ENCODE measurements around the gene FBP2.
"Not testable (repeated sequence)": the region's sequence is repeated elsewhere in the genome, so short reads cannot be mapped to it uniquely, and the experiment has no call there.

Gene FBP2

DNA sequence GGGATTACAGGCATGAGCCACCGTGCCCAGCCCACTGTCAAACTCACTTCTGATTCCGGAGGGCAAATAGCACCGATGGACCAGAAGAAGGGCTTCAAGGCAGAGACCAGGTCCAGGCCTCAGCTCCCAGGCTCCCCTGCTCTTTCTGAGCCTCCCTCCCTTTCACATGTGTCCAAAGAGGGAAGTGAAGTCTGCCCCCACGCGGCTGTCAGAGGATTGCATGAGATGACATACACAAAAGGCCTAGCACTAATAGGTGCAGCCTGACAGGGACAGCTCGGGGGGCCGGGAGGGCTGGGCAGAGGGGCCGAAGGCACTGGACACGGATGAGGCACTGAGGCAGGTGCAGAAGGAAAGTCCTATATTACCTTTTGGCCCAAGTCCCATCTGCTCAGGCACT, 29.6 kb upstream of the FBP2 start:
- DNase-seq = peak; percentile 41 to 53
- TF ChIP-seq POLR2A (IDR thresholded peaks at IDR 0.05; ENCODE audit: low read length) = no peak
- TF ChIP-seq GATA1 (IDR thresholded peaks at IDR 0.05; ENCODE audit: low read depth, low read length) = no peak

DNA sequence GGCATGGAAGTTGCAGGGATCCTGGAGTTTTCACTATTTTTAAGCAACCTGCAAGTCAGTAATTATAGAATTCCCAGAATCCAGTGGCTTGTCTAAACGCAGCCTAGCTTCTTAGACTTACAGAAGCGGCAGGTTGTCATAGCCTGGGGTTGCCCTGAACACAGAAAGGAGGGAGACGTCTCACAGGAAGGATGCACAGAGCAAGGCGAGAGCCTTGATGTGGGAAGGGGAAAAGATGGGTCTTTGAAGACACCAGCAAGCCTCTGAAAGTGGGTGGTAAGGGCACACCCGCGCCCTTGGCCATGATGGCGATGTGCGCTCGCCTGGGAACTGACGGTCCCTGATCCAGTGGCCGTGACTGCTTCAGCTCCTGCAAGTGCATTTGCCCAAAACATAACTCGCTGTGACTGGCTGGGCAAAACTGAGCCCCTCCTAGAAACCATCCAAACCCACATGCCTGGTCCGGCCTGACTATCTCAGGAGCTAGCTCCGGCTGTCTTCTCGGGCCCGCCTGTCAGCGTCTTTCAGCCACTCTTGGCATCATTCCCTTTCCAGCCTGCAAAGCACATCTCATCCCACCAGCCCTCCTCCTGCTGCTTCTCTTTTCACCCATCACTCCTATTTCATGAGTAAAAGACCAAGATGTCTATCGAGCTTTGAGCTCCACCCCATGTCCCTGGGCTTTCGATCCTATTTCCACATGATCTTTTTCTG, 28.6 kb upstream of the FBP2 start:
- DNase-seq = no peak
- TF ChIP-seq POLR2A (IDR thresholded peaks at IDR 0.05; ENCODE audit: low read length) (no peak), GATA1 (IDR thresholded peaks at IDR 0.05; ENCODE audit: low read depth, low read length) (no peak)

DNA sequence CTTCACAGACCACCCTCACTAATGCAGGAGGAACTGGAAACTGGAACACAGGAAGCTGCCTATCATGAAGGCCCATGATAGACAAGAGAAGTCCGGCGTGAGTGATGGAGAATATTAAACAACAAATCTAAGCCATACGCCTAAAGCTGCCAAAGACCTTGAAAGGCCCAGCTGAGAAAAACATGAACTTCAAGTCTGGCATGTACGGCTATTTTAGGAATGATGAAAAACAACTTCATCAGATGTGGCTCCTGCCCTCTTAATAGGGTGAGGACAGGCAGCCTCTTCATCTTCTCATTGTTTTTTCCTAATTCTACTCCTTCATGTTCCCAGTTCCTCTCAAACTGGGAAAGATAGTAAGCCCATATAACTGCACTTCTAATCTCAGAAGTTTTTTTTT, 25.4 kb upstream of the FBP2 start:
- no peak for TF ChIP-seq POLR2A (IDR thresholded peaks at IDR 0.05; ENCODE audit: low read length)
- no peak for TF ChIP-seq GATA1 (IDR thresholded peaks at IDR 0.05; ENCODE audit: low read depth, low read length)
- no peak for DNase-seq

DNA sequence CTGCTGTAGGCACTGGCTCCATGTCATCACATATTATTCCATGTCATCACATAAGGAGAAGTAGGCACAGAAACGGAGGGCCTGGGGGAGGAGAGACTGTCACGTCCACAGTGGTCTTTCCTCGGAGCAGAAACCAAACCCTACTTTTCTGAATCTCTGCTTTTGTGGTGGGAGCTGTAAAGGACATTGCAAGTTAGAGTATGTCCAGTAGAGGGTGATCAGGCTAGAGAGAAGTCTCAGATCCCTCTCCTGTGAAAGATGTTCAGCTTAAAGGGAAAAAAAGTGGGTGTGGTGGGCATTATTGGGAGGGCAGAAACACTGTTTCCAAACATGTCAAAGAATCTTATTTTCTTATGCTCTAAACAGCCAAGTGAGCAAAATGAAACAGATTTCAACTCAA, 19.4 kb upstream of the FBP2 start:
- no peak for DNase-seq
- TF ChIP-seq POLR2A (IDR thresholded peaks at IDR 0.05; ENCODE audit: low read length) (no peak), GATA1 (IDR thresholded peaks at IDR 0.05; ENCODE audit: low read depth, low read length) (no peak)

DNA sequence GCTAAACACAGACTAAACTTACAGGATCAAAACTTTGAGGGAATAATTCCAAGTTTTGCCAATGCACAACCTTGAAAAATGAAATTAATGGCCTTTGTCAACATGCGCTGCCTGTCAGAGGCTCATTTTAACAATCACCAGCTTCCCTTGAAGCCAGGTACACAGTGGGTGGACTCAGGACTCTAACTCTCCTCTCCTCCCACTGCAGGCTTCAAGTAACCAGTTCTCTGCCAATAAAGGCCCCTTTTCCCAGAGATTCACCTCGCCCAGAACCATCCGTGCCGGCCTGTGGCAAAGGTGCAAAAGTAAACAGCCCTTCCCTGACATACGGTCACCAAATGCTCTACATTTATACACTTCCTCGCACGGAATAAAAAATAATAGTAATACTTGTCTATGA, 18.4 kb upstream of the FBP2 start:
- no peak for DNase-seq
- no peak for TF ChIP-seq POLR2A (IDR thresholded peaks at IDR 0.05; ENCODE audit: low read length)

DNA sequence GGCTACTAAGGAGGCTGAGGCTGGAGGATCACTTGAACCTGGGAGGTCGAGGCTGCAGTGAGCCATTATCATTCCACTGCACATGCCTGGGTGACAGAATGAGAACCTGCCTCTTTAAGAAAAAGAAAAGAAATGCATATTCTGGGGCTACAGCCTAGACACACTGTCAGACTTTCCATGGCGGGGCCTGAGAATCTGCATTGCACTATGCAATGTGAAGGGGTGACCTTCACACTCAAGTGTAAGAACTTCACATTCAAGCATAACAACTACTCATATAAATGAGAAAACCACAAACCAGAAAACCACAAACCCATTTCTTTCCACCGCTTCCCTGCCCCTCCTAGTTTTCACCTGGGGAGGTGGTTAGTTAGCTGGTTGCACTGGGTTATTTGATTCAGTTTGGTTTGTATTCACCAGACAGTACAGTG, 18.0 kb upstream of the FBP2 start:
- no peak for TF ChIP-seq POLR2A (IDR thresholded peaks at IDR 0.05; ENCODE audit: low read length)
- TF ChIP-seq GATA1 (IDR thresholded peaks at IDR 0.05; ENCODE audit: low read depth, low read length) = no peak
- DNase-seq = no peak

DNA sequence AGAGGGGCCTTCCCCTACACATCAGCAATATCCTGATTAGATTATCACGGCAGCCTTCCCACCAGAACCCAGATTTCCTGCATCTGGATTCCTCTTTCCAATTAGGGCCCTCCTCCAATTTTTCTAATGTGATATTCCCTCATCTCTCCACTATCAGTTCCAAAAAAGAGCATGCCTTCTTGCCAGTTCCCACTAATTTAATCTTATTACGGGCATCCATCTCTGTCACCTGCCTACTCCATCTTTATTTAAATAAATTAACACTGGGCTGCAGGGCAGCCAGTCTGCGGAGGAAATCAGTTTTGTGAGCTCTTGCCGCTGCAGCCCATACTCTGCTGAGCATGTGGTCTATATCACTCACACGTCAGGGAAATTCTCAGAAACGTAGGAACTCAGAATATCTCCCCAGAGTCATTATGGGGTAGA, 16.6 kb upstream of the FBP2 start:
- DNase-seq = no peak

DNA sequence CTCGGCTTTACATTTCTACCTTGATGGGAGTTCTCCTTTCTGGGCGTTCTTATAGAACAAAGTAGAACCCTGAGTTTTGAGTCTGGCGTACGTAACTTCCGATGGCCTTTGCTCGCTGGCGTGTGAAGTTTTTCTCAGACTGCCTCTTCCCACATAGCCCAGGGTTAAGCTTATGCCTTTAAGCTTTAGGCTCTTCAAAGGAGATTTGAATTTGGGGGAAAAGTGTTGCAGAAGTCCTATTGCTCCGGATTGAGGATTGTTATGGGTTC, 13.7 kb upstream of the FBP2 start:
- TF ChIP-seq GATA1 (IDR thresholded peaks at IDR 0.05; ENCODE audit: low read depth, low read length) (no peak), POLR2A (IDR thresholded peaks at IDR 0.05; ENCODE audit: low read length) (no peak)
- DNase-seq = no peak

More for the DNA sequence above, 16.6 kb upstream of the FBP2 start:
- TF ChIP-seq GATA1 (IDR thresholded peaks at IDR 0.05; ENCODE audit: low read depth, low read length) (no peak), POLR2A (IDR thresholded peaks at IDR 0.05; ENCODE audit: low read length) (no peak)

DNA sequence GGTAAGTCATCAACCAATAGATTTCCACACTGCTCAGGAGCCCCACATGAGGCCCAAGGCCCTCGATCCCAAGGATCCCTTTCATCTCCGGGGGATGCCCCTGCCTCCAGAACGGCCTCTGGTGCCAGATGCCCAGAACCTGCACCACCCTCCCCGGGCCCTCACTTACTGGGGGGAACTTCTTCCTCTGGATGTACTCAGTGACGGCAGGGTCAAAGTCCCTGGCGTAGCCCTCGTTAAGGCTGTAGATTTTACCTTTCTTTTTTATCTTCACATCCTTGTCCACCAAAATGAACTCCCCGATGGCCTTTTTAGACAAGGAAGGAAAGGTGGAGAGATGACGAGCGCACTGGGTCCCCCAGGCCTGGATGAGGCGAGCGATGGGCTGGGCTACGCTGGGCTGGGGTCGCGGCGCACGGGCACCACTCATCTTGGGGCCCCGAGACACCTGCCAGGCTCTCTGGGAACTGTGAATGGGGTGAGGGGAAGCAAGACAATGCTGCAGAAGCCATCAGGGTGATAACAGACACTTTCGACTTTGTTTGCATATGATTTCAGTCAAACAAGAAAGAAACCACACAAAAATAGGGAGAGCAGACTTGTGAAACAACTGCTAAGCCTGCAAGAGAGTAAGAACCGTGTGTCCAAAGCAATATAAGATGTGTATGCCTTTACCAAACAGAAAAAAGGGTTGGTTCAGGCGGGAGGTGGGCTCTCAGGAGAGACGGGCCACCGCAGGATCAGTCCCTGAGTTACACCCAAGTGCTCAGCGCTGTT, 13.2 kb upstream of the FBP2 start:
- no peak for TF ChIP-seq GATA1 (IDR thresholded peaks at IDR 0.05; ENCODE audit: low read depth, low read length)
- TF ChIP-seq POLR2A (IDR thresholded peaks at IDR 0.05; ENCODE audit: low read length) = no peak
- DNase-seq = no peak

DNA sequence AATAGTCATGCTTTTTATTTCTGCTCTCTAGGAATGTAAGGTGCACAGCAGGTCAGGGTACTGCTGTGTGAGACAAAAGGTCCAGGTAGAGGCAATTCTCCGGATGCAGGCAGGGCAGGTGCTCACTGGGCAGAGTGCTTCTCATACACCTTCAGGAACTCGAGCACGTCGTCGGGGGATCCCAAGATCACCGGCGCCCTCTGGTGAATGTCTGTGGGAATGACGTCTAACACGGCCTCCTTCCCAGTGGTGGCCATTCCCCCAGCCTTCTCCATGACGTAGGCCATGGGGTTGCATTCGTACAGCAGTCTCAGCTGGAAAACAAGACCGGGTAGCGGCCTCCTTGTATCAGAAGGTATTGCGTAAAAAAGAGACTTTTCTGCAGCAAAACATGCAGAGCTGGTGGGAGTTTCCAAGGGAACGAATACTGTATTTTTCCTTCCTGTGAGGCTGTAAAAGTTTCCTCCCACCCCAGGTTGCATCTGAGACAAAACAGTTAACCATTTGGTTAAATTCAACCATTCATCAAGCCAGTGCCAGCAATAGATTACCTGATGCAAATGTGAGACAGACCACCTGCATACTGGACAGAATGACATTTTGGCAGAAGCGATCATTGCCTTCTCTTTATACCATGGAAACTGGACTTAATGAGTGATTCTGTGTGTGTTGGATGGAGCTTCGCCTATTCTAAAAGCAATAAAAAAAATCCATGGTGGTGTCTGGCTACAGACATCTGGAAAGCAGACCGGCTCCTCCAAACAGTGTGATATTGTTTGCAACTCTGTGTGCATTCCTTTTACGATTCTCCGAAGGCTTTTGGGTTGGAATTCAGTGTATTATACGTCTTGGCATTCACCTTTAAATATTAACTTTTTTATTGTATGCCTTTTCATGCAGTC, 9.9 kb upstream of the FBP2 start:
- no peak for TF ChIP-seq GATA1 (IDR thresholded peaks at IDR 0.05; ENCODE audit: low read depth, low read length)
- no peak for TF ChIP-seq POLR2A (IDR thresholded peaks at IDR 0.05; ENCODE audit: low read length)
- DNase-seq = peak; percentile 53 to 71

DNA sequence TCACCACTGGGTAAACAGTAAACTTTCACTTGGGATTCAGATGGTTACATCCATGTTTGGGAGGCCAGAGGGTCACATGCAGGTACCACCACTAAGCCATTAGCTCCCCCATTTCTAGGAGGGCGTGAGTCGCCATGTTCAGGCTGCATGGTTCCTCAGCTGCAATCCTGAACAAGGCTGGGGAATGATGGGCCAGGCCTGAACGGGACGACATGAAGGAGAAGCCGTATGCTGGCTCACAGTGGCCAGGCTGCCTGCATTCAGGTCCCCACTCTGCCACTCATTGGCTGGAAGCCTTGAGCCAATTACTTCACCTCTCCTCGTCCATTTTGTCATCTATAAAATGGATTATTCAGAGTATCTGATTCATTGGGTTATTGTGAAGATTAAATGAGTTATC, 9.0 kb upstream of the FBP2 start:
- no peak for DNase-seq
- TF ChIP-seq POLR2A (IDR thresholded peaks at IDR 0.05; ENCODE audit: low read length) = no peak
- TF ChIP-seq GATA1 (IDR thresholded peaks at IDR 0.05; ENCODE audit: low read depth, low read length) = no peak

DNA sequence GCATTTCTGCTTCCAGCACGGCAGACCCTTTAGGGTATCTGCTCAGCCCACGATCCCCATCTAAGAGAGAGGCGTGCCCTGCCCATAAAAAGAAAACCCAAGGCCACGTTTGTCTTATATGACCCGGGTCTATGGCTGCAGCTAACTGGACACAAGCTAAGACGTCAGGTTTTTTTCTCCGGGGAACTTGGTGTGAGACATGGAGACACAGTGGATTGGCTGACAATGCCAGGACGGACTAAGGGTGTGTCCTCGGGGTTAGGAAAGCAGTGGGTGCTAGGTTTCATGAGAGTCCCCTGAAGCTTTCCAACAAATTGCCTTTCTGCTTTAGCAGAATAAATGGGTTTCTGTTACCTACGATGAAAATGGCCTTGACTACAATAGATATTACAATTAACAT, 7.1 kb upstream of the FBP2 start:
- no peak for DNase-seq
- TF ChIP-seq GATA1 (IDR thresholded peaks at IDR 0.05; ENCODE audit: low read depth, low read length) = no peak
- no peak for TF ChIP-seq POLR2A (IDR thresholded peaks at IDR 0.05; ENCODE audit: low read length)

DNA sequence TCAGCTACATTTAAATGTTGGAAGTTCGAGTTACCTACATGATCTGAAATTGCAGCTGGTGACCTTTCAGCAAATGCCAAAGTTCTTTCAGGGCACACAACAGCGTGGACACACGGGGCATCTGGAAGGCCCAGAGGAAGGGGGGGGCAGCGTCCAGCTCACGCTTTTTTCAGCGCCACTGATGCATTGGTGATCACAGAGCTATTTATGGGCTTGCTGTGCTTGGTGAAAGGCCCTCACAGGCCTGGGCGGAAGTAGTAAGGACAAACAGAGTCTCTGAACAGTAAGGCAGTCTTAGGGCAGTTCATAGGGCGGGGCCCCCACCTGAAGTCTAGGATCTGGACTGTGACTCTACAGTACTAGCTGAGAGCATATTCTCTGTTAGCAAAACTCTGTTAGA, 6.6 kb upstream of the FBP2 start:
- no peak for DNase-seq
- no peak for TF ChIP-seq GATA1 (IDR thresholded peaks at IDR 0.05; ENCODE audit: low read depth, low read length)
- TF ChIP-seq POLR2A (IDR thresholded peaks at IDR 0.05; ENCODE audit: low read length) = no peak

DNA sequence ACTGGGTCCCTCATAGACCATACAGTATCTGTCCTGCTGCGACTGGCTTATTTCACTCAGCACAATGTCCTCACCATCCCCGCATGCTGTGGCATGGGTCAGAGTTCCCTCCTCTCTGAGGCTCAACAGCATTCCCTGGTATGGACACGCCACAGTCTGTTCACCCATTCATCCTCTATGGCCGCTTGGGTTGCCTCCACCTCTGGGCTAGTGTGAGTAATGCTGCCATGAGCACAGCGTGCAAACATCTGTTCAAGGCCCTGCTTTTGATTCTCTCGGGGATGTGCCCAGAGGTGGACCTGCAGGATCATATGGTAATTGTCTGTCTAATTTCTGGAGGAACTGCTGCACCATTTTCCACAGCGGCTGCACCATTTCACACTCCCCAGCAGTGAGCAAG, 5.5 kb upstream of the FBP2 start:
- no peak for DNase-seq
- TF ChIP-seq POLR2A (IDR thresholded peaks at IDR 0.05; ENCODE audit: low read length) (no peak), GATA1 (IDR thresholded peaks at IDR 0.05; ENCODE audit: low read depth, low read length) (no peak)

DNA sequence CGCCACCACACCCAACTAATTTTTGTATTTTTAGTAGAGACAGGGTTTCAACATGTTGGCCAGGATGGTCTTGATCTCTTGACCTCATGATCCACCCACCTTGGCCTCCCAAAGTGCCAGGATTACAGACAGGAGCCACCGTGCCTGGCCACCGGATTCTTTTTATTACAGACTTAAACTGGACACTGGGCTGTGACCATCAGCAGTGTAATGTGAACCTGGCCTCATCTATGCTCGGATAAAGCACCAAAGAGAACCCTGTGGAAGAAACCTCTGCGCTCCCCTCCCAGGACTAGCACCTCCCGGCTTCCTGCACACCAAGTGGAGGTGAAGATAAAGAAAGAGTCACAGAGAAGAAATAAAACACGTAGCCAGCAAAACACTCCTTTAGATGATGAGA, 941 bp downstream of the FBP2 start:
- DNase-seq = not testable (repeated sequence)
